B cell (primary cell): ENCODE measurements around the gene RDH14. TPM values are rescaled to one million over a fixed set of nuclear protein-coding genes. Genes with fewer than 3 reads are reported as not detected.

Experiments
- ATAC-seq: fragments of 200-7000 bp; cut with Tn5 transposase; one replicate; pipeline ENCODE4 v1.10.0; 2021; ENCODE audit warnings: low read depth, mild to moderate bottlenecking, moderate number of reproducible peaks, moderate library complexity
- CTCF ChIA-PET: fragments of 350-600 bp; sonication (Branson Sonifier 250); formaldehyde crosslinking; loops from one replicate; lab custom pipeline; 2021; ENCODE audit warnings: antibody characterized with exemption, inconsistent platforms; lab: Charles Lee
- POLR2A ChIA-PET: fragments of 350-600 bp; sonication (Branson Sonifier 250); formaldehyde crosslinking; loops from one replicate; lab custom pipeline; 2021; ENCODE audit warnings: antibody characterized with exemption; lab: Charles Lee
- DNase-seq: peaks from one replicate; pipeline ENCODE4 v3.0.0; 2013
- H2AFZ ChIP-seq: 2 replicates; pipeline ENCODE4 v1.6.1; 2012; ENCODE audit warnings: mild to moderate bottlenecking, low read depth, low read length; ENCODE audit not compliant: insufficient read depth, poor library complexity, severe bottlenecking
- H3K27ac ChIP-seq, 2 donors: 1 replicate in 1 of 2; 2 replicates in 1 of 2; pipeline ENCODE4 v1.5.1; 2012 to 2013; ENCODE audit warnings: low read length in 2 of 2, mild to moderate bottlenecking in 2 of 2, moderate library complexity in 1 of 2
- H3K27me3 ChIP-seq, 4 experiments: fragments of 200-600 bp in 1 of 4; sonication (generic) in 1 of 4; replicated peaks in 1 of 4; 1 replicate in 2 of 4; 2 replicates in 2 of 4; pipeline versions ENCODE4 v1.6.1 to v1.7.0; 2013 to 2016; ENCODE audit warnings: low read length in 3 of 4, mild to moderate bottlenecking in 2 of 4, mixed read lengths in 1 of 4, moderate library complexity in 1 of 4; ENCODE audit not compliant: insufficient read depth in 4 of 4, control insufficient read depth in 3 of 4; ENCODE audit errors: control extremely low read depth in 1 of 4
- H3K36me3 ChIP-seq, 2 experiments: replicated peaks in 1 of 2; 1 replicate in 1 of 2; 2 replicates in 1 of 2; pipeline versions ENCODE4 v1.6.1 to v1.7.1; 2013; ENCODE audit warnings: low read length in 1 of 2; ENCODE audit not compliant: insufficient read depth in 2 of 2, control insufficient read depth in 1 of 2; ENCODE audit errors: control extremely low read depth in 1 of 2, extremely low read depth in 1 of 2
- H3K4me1 ChIP-seq, 2 donors: fragments of 200-600 bp in 1 of 2; sonication (generic) in 1 of 2; 1 replicate in 1 of 2; 2 replicates in 1 of 2; pipeline versions ENCODE4 v1.5.1 to v1.6.1; 2013 to 2017; ENCODE audit warnings: low read length in 2 of 2; ENCODE audit not compliant: control insufficient read depth in 2 of 2, insufficient read depth in 2 of 2
- H3K4me2 ChIP-seq: replicated peaks from 2 replicates; pipeline ENCODE3; 2012; ENCODE audit warnings: mild to moderate bottlenecking, low read depth, low read length; ENCODE audit not compliant: poor library complexity, severe bottlenecking
- H3K4me3 ChIP-seq, 5 experiments: fragments of 200-600 bp in 1 of 5; sonication (generic) in 1 of 5; 1 replicate in 3 of 5; 2 replicates in 2 of 5; pipeline versions ENCODE4 v1.5.1 to v1.7.0; 2011 to 2016; ENCODE audit warnings: low read length in 4 of 5, mild to moderate bottlenecking in 4 of 5, low read depth in 2 of 5, control low read depth in 1 of 5, moderate library complexity in 1 of 5; ENCODE audit not compliant: insufficient read depth in 1 of 5; ENCODE audit errors: control extremely low read depth in 1 of 5, extremely low read depth in 1 of 5
- H3K79me2 ChIP-seq: fragments of 200-600 bp; sonication (generic); one replicate; pipeline ENCODE4 v1.6.0; 2016; ENCODE audit warnings: low read length; ENCODE audit not compliant: control insufficient read depth, insufficient read depth
- H3K9ac ChIP-seq: fragments of 200-600 bp; sonication (generic); 2 replicates; pipeline ENCODE4 v1.6.1; 2017; ENCODE audit warnings: mild to moderate bottlenecking, low read length, moderate library complexity
- H3K9me3 ChIP-seq, 3 donors: one replicate each; pipeline versions ENCODE4 v1.6.1 to v1.7.1; 2013; ENCODE audit warnings: low read length in 2 of 3; ENCODE audit not compliant: control insufficient read depth in 2 of 3, insufficient read depth in 1 of 3; ENCODE audit errors: control extremely low read depth in 1 of 3
- H4K20me1 ChIP-seq: 2 replicates; pipeline ENCODE4 v1.6.0; 2012; ENCODE audit warnings: mild to moderate bottlenecking, low read length; ENCODE audit not compliant: insufficient read depth, control insufficient read depth, poor library complexity, severe bottlenecking
- H3K27ac Mint-ChIP-seq: one replicate; pipeline ENCODE4 v1.8.0; 2021; ENCODE audit warnings: mixed read lengths
- H3K27me3 Mint-ChIP-seq: one replicate; pipeline ENCODE4 v1.8.0; 2021; ENCODE audit warnings: mixed read lengths
- H3K4me1 Mint-ChIP-seq: one replicate; pipeline ENCODE4 v1.8.0; 2021; ENCODE audit warnings: mixed read lengths
- H3K4me3 Mint-ChIP-seq: one replicate; pipeline ENCODE4 v1.8.0; 2021; ENCODE audit warnings: mixed read lengths
- H3K9me3 Mint-ChIP-seq: one replicate; pipeline ENCODE4 v1.8.0; 2022; ENCODE audit warnings: mixed read lengths; ENCODE audit not compliant: insufficient read depth
- EZH2 ChIP-seq: IDR thresholded peaks from 2 replicates; pipeline ENCODE4 v1.6.1; 2012; ENCODE audit warnings: borderline replicate concordance, low read depth, mild to moderate bottlenecking, moderate library complexity, low read length; ENCODE audit not compliant: insufficient read depth, poor library complexity, severe bottlenecking
- WGBS: methylation state at CpG from one replicate; pipeline ENCODE4 v1.1.5; 2013; ENCODE audit warnings: missing lambda C conversion rate; ENCODE audit not compliant: insufficient coverage; 5-methylcytosine and 5-hydroxymethylcytosine counted together
- intact Hi-C: fragments of 100-400 bp; cut with micrococcal nuclease; formaldehyde crosslinking; loops from one replicate; pipeline ENCODE4 v1.10.0; 2022
- polyA plus RNA-seq: library from polyadenylated mRNA; depleted of rRNA; stranded (reverse); fragments of >200 nt; gene quantifications from 2 replicates; pipeline ENCODE4 v1.2.3, GENCODE V29; 2012
- total RNA-seq, 2 donors: library from RNA; stranded (reverse); fragments of 120-200 nt in 1 of 2; gene quantifications; 1 replicate in 1 of 2; 2 replicates in 1 of 2; pipeline versions ENCODE4 v1.2.3 to v1.2.4, GENCODE V29; 2013 to 2022
- TF ChIP-seq, protein P1 (sequence below): fragments of 200-600 bp; IDR thresholded peaks from one replicate; pipeline ENCODE4 v1.8.0; 2022; ENCODE audit warnings: antibody characterized with exemption, mild to moderate bottlenecking

RDH14 gene
- total and polyA plus RNA-seq, 2 donors (not counting 1 experiment from before 2014, with no cell fraction given), result 9.6 to 18.5 TPM

- H3K27me3 ChIP-seq, result no peaks in the 10 kb centered on the region
- H3K27ac ChIP-seq, result no peak overlapping the region
- H2AFZ ChIP-seq, result no peak overlapping the region
- Mint-ChIP-seq H3K9me3 (no peaks in the 10 kb centered on the region), H3K4me3 (no peak overlapping the region), H3K27ac (no peak overlapping the region), H3K4me1 (peaks cover 37% of the 10 kb centered on the region), H3K27me3 (no peaks in the 10 kb centered on the region)
- ChIA-PET POLR2A (interaction anchor here (1.3 kb wide), 1 partner anchor 9 kb away, joined by 3 read pairs; no protein-coding TSS in a partner anchor), CTCF (no interaction called here)
- WGBS, result 63% methylated on average over 1 of the region's 2 CpGs
- no peak overlapping the region for H3K9ac ChIP-seq
- H3K4me2 ChIP-seq, result no peak overlapping the region
- H3K9me3 ChIP-seq, result no peaks in the 10 kb centered on the region
- H3K79me2 ChIP-seq, result peaks cover 10% of the 10 kb centered on the region
- no peak overlapping the region for H3K4me3 ChIP-seq
- TF ChIP-seq EZH2, result no peak
- TF ChIP-seq, protein P1, sequence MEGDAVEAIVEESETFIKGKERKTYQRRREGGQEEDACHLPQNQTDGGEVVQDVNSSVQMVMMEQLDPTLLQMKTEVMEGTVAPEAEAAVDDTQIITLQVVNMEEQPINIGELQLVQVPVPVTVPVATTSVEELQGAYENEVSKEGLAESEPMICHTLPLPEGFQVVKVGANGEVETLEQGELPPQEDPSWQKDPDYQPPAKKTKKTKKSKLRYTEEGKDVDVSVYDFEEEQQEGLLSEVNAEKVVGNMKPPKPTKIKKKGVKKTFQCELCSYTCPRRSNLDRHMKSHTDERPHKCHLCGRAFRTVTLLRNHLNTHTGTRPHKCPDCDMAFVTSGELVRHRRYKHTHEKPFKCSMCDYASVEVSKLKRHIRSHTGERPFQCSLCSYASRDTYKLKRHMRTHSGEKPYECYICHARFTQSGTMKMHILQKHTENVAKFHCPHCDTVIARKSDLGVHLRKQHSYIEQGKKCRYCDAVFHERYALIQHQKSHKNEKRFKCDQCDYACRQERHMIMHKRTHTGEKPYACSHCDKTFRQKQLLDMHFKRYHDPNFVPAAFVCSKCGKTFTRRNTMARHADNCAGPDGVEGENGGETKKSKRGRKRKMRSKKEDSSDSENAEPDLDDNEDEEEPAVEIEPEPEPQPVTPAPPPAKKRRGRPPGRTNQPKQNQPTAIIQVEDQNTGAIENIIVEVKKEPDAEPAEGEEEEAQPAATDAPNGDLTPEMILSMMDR, result no peak
- DNase-seq (no peak), ATAC-seq (no peak)
- no peaks in the 10 kb centered on the region for H4K20me1 ChIP-seq
- intact Hi-C loops, result no loop called here
- peaks cover 0 to 7% of the 10 kb centered on the region in 2 experiments for H3K36me3 ChIP-seq
- H3K4me1 ChIP-seq, result peaks cover 10 to 12% of the 10 kb centered on the region in 2 donors
Measured at GRCh38 chr2:18549083-18549482, 11.4 kb downstream of the RDH14 start.

- peaks cover 0 to 7% of the 10 kb centered on the region in 2 experiments for H3K36me3 ChIP-seq
- no peaks in the 10 kb centered on the region for H4K20me1 ChIP-seq
- peaks cover 10 to 12% of the 10 kb centered on the region in 2 donors for H3K4me1 ChIP-seq
- H3K27ac Mint-ChIP-seq, result no peak overlapping the region
- DNase-seq (no peak), ATAC-seq (no peak)
- no peak overlapping the region for H3K9ac ChIP-seq
- no peak overlapping the region for H2AFZ ChIP-seq
- no peak overlapping the region for H3K4me3 Mint-ChIP-seq
- WGBS, result no CpG with 5 or more reads among the region's 1 CpG
- no peaks in the 10 kb centered on the region for H3K27me3 ChIP-seq
- H3K9me3 ChIP-seq, result no peaks in the 10 kb centered on the region
- ChIA-PET POLR2A (interaction anchor here (1.3 kb wide), 1 partner anchor 10 kb away, joined by 3 read pairs; no protein-coding TSS in a partner anchor), CTCF (no interaction called here)
- H3K4me2 ChIP-seq, result no peak overlapping the region
- H3K4me3 ChIP-seq, result no peak overlapping the region
- H3K4me1 Mint-ChIP-seq, result peaks cover 36% of the 10 kb centered on the region
- no peak for TF ChIP-seq EZH2
- TF ChIP-seq, protein P1, result no peak
- peaks cover 10% of the 10 kb centered on the region for H3K79me2 ChIP-seq
- H3K27ac ChIP-seq, result no peak overlapping the region
- intact Hi-C loops, result no loop called here
- H3K27me3 Mint-ChIP-seq, result no peaks in the 10 kb centered on the region
- H3K9me3 Mint-ChIP-seq, result no peaks in the 10 kb centered on the region
Measured at GRCh38 chr2:18548621-18549020, 11.8 kb downstream of the RDH14 start.
